Measurements from ENCODE around the gene KANSL2. TPM values are rescaled to one million over a fixed set of nuclear protein-coding genes. Genes with fewer than 3 reads are reported as not detected.
"Not testable (repeated sequence)": the region's sequence is repeated elsewhere in the genome, so short reads cannot be mapped to it uniquely, and the experiment has no call there.

The KANSL2 gene
- polyA plus RNA-seq, 1 donor from 2014 or later = 116 TPM

GRCh38 chr12:48720737-48721136 lies 38.7 kb upstream of the KANSL2 start:
- not testable (repeated sequence) for H3K36me3 ChIP-seq (ENCODE audit: insufficient read depth, low read length); H3K4me3 ChIP-seq (ENCODE audit: low read length); H2AFZ ChIP-seq (ENCODE audit: low read depth, low read length); H3K9ac ChIP-seq (ENCODE audit: low read length); H3K9me3 ChIP-seq (ENCODE audit: low read length); H4K20me1 ChIP-seq (ENCODE audit: insufficient read depth); H3K4me2 ChIP-seq (ENCODE audit: low read length); H3F3A ChIP-seq (ENCODE audit: insufficient read depth, low read length, poor library complexity, severe bottlenecking); H3K9me2 ChIP-seq (ENCODE audit: insufficient read depth, low read length); H3K27ac ChIP-seq (ENCODE audit: low read length); H3K27me3 ChIP-seq (ENCODE audit: insufficient read depth, low read depth, low read length); H3K79me2 ChIP-seq (replicated peaks; ENCODE audit: insufficient read depth, low read length)

- H3K9ac ChIP-seq (ENCODE audit: low read length); H3F3A ChIP-seq (ENCODE audit: insufficient read depth, low read length, poor library complexity, severe bottlenecking); H2AFZ ChIP-seq (ENCODE audit: low read depth, low read length); H3K4me2 ChIP-seq (ENCODE audit: low read length); H4K20me1 ChIP-seq (ENCODE audit: insufficient read depth); H3K9me3 ChIP-seq (ENCODE audit: low read length); H3K4me3 ChIP-seq (ENCODE audit: low read length); H3K27ac ChIP-seq (ENCODE audit: low read length); H3K79me2 ChIP-seq (replicated peaks; ENCODE audit: insufficient read depth, low read length); H3K36me3 ChIP-seq (ENCODE audit: insufficient read depth, low read length); H3K9me2 ChIP-seq (ENCODE audit: insufficient read depth, low read length); H3K27me3 ChIP-seq (ENCODE audit: insufficient read depth, low read depth, low read length): not testable (repeated sequence)
These were observed 38.1 kb upstream of the KANSL2 start for GRCh38 chr12:48720171-48720570.

- not testable (repeated sequence) for H3K9ac ChIP-seq (ENCODE audit: low read length); H3K4me2 ChIP-seq (ENCODE audit: low read length); H3K36me3 ChIP-seq (ENCODE audit: insufficient read depth, low read length); H3K27me3 ChIP-seq (ENCODE audit: insufficient read depth, low read depth, low read length); H4K20me1 ChIP-seq (ENCODE audit: insufficient read depth); H3F3A ChIP-seq (ENCODE audit: insufficient read depth, low read length, poor library complexity, severe bottlenecking); H3K4me3 ChIP-seq (ENCODE audit: low read length); H3K9me3 ChIP-seq (ENCODE audit: low read length); H3K27ac ChIP-seq (ENCODE audit: low read length); H2AFZ ChIP-seq (ENCODE audit: low read depth, low read length); H3K9me2 ChIP-seq (ENCODE audit: insufficient read depth, low read length)
- H3K79me2 ChIP-seq (replicated peaks; ENCODE audit: insufficient read depth, low read length) = peaks cover 21% of the 10 kb centered on the region
These were observed 37.0 kb upstream of the KANSL2 start for GRCh38 chr12:48719002-48719401.

GRCh38 chr12:48717252-48717695 lies 35.2 kb upstream of the KANSL2 start:
- no peaks in the 10 kb centered on the region for H3F3A ChIP-seq (ENCODE audit: insufficient read depth, low read length, poor library complexity, severe bottlenecking)
- H3K9ac ChIP-seq (ENCODE audit: low read length) = peak overlapping the region; percentile 65
- peak overlapping the region; percentile 92 for H3K4me3 ChIP-seq (ENCODE audit: low read length)
- peak overlapping the region; percentile 61 for H2AFZ ChIP-seq (ENCODE audit: low read depth, low read length)
- peaks cover 34% of the 10 kb centered on the region for H3K79me2 ChIP-seq (replicated peaks; ENCODE audit: insufficient read depth, low read length)
- H3K27ac ChIP-seq (ENCODE audit: low read length) = peak overlapping the region; percentile 81
- no peaks in the 10 kb centered on the region for H4K20me1 ChIP-seq (ENCODE audit: insufficient read depth)
- H3K9me3 ChIP-seq (ENCODE audit: low read length) = no peaks in the 10 kb centered on the region
- no peaks in the 10 kb centered on the region for H3K9me2 ChIP-seq (ENCODE audit: insufficient read depth, low read length)
- no peaks in the 10 kb centered on the region for H3K27me3 ChIP-seq (ENCODE audit: insufficient read depth, low read depth, low read length)
- H3K4me2 ChIP-seq (ENCODE audit: low read length) = peak overlapping the region; percentile 31
- no peaks in the 10 kb centered on the region for H3K36me3 ChIP-seq (ENCODE audit: insufficient read depth, low read length)
- TF ChIP-seq SMC3 (conservative IDR thresholded peaks at IDR 0.05; ENCODE audit: poor library complexity) (no peak), RAD21 (conservative IDR thresholded peaks at IDR 0.05) (no peak), TAF1 (IDR thresholded peaks at IDR 0.05; ENCODE audit: low read depth) (no peak), EZH2 (IDR thresholded peaks at IDR 0.05; ENCODE audit: borderline replicate concordance, insufficient read depth, low read length, poor library complexity, severe bottlenecking) (no peak), REST (IDR thresholded peaks at IDR 0.05; ENCODE audit: borderline replicate concordance) (no peak), POLR2AphosphoS5 (IDR thresholded peaks at IDR 0.05) (no peak), CTCF (IDR thresholded peaks at IDR 0.05; ENCODE audit: poor library complexity, severe bottlenecking) (no peak), EP300 (conservative IDR thresholded peaks at IDR 0.05; ENCODE audit: poor library complexity, severe bottlenecking) (no peak), MXI1 (conservative IDR thresholded peaks at IDR 0.05; ENCODE audit: poor library complexity, severe bottlenecking) (no peak)
